ENCODE results near the gene WDR45B.

- TF ChIP-seq POLR2AphosphoS5 (IDR thresholded peaks at IDR 0.05; ENCODE audit: borderline replicate concordance, low read depth, low read length): no peak
- TF ChIP-seq EZH2 (IDR thresholded peaks at IDR 0.05): no peak
- TF ChIP-seq FOXP2 (optimal IDR thresholded peaks at IDR 0.05; ENCODE audit: control extremely low read depth, extremely low read length, insufficient read depth): no peak
These were observed 79.2 kb downstream of the WDR45B start for GRCh38 chr17:82568997-82569393.
